SH-SY5Y (cell line): Measurements from ENCODE around the gene BRD1.

Experiments used
- GATA2 ChIP-seq: IDR thresholded peaks from 2 replicates; pipeline ENCODE4 v1.6.1; 2011; ENCODE audit warnings: mild to moderate bottlenecking, low read depth, low read length
- GATA3 ChIP-seq: IDR thresholded peaks from 2 replicates; pipeline ENCODE4 v1.6.1; 2011; ENCODE audit warnings: low read depth, mild to moderate bottlenecking, low read length, moderate library complexity

DNA sequence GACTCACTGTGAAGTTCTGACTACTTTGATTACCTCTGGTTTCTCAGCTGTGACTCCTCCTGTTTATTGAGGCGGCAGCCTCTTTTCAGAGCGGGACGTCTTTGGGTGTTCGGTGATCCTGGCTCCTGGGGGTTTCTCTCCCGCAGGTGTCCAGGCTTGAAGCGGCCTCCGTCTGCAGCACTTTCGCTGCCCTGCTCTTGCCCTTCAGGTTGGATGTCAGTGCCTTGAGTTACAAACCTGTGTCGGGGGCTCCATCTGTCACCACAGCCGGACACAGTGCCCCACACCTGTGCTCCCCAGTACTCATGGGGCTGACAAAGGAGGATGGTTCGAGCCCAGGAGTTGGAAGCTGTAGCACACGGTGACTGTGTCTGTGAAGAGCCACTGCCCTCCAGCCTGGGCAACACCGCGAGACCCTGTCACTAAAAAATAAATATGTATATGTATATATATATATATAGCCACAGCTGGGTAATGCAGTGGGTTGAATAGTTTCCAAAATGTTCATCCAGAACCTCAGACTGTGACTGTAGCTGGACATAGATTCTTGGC lies 104.1 kb downstream of the BRD1 start:
- no peak for TF ChIP-seq GATA3
- TF ChIP-seq GATA2 = no peak
